HEK293 (cell line): Measurements from ENCODE around the gene ETF1.

Source experiments
- YY1 ChIP-seq: fragments of 450-650 bp; formaldehyde crosslinking; IDR thresholded peaks from 2 replicates; pipeline ENCODE4 v1.5.1; 2018; ENCODE audit warnings: missing biosample characterization, missing genetic modification characterization
- ZNF274 ChIP-seq, 2 experiments: fragments of 200-500 bp in 1 of 2; fragments of 450-650 bp in 1 of 2; sonication (Bioruptor generic) in 1 of 2; formaldehyde crosslinking in 1 of 2; IDR thresholded peaks; 2 replicates each; pipeline versions ENCODE4 v1.5.1 to v1.6.1; 2014 to 2016; ENCODE audit warnings: borderline replicate concordance in 1 of 2, inconsistent platforms in 1 of 2, low read length in 1 of 2, missing biosample characterization in 1 of 2, missing genetic modification characterization in 1 of 2
- ZNF354C ChIP-seq: fragments of 450-650 bp; formaldehyde crosslinking; IDR thresholded peaks from 2 replicates; pipeline ENCODE4 v1.5.1; 2016; ENCODE audit warnings: missing biosample characterization, missing genetic modification characterization, low read depth, borderline replicate concordance
- ZNF560 ChIP-seq: fragments of 450-650 bp; formaldehyde crosslinking; IDR thresholded peaks from 2 replicates; pipeline ENCODE4 v1.5.1; 2017; ENCODE audit warnings: missing biosample characterization, missing genetic modification characterization, borderline replicate concordance
- ZNF768 ChIP-seq: fragments of 450-650 bp; formaldehyde crosslinking; IDR thresholded peaks from 2 replicates; pipeline ENCODE4 v1.5.1; 2018; ENCODE audit warnings: missing biosample characterization, mild to moderate bottlenecking, missing genetic modification characterization
- TF ChIP-seq, protein P1 (sequence below): fragments of 450-650 bp; formaldehyde crosslinking; IDR thresholded peaks from 2 replicates; pipeline ENCODE4 v1.5.1; 2017; ENCODE audit warnings: missing biosample characterization, mild to moderate bottlenecking, missing genetic modification characterization, moderate library complexity
- TF ChIP-seq, protein P2 (sequence below): fragments of 450-650 bp; formaldehyde crosslinking; IDR thresholded peaks from 2 replicates; pipeline ENCODE4 v1.5.1; 2016; ENCODE audit warnings: missing biosample characterization, missing genetic modification characterization
- TF ChIP-seq, protein P3 (sequence below): fragments of 450-650 bp; formaldehyde crosslinking; IDR thresholded peaks from 2 replicates; pipeline ENCODE4 v1.5.1; 2016; ENCODE audit warnings: missing biosample characterization, missing genetic modification characterization, low read depth
- TF ChIP-seq, protein P4 (sequence below): fragments of 450-650 bp; formaldehyde crosslinking; IDR thresholded peaks from 2 replicates; pipeline ENCODE4 v1.5.1; 2016; ENCODE audit warnings: missing biosample characterization, missing genetic modification characterization
- TF ChIP-seq, protein P5 (sequence below): fragments of 450-650 bp; formaldehyde crosslinking; IDR thresholded peaks from 2 replicates; pipeline ENCODE4 v1.5.1; 2016; ENCODE audit warnings: missing biosample characterization, missing genetic modification characterization

DNA sequence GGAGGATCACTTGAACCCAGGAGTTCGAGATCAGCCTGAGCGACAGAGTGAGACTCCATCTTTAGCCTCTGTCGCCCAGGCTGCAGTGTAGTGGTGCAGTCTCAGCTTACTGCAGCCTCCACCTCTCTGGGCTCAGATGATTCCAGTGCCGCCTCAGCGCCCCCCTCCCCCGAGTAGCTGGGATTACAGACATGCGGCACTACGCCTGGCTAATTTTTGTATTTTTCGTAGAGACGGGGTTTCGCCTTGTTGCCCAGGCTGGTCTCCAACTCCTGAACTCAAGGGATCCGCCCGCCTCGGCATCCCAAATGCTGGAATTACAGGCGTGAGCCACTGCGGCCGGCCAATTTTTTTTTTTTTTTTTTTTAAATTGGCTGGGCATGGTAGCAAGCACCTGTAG lies 34.4 kb upstream of the ETF1 start:
- TF ChIP-seq, protein P1, sequence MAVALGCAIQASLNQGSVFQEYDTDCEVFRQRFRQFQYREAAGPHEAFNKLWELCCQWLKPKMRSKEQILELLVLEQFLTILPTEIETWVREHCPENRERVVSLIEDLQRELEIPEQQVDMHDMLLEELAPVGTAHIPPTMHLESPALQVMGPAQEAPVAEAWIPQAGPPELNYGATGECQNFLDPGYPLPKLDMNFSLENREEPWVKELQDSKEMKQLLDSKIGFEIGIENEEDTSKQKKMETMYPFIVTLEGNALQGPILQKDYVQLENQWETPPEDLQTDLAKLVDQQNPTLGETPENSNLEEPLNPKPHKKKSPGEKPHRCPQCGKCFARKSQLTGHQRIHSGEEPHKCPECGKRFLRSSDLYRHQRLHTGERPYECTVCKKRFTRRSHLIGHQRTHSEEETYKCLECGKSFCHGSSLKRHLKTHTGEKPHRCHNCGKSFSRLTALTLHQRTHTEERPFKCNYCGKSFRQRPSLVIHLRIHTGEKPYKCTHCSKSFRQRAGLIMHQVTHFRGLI (tag by site-specific recombination): no peak
- TF ChIP-seq, protein P2, sequence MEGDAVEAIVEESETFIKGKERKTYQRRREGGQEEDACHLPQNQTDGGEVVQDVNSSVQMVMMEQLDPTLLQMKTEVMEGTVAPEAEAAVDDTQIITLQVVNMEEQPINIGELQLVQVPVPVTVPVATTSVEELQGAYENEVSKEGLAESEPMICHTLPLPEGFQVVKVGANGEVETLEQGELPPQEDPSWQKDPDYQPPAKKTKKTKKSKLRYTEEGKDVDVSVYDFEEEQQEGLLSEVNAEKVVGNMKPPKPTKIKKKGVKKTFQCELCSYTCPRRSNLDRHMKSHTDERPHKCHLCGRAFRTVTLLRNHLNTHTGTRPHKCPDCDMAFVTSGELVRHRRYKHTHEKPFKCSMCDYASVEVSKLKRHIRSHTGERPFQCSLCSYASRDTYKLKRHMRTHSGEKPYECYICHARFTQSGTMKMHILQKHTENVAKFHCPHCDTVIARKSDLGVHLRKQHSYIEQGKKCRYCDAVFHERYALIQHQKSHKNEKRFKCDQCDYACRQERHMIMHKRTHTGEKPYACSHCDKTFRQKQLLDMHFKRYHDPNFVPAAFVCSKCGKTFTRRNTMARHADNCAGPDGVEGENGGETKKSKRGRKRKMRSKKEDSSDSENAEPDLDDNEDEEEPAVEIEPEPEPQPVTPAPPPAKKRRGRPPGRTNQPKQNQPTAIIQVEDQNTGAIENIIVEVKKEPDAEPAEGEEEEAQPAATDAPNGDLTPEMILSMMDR: no peak
- TF ChIP-seq ZNF354C (tag by site-specific recombination): no peak
- TF ChIP-seq, protein P3, sequence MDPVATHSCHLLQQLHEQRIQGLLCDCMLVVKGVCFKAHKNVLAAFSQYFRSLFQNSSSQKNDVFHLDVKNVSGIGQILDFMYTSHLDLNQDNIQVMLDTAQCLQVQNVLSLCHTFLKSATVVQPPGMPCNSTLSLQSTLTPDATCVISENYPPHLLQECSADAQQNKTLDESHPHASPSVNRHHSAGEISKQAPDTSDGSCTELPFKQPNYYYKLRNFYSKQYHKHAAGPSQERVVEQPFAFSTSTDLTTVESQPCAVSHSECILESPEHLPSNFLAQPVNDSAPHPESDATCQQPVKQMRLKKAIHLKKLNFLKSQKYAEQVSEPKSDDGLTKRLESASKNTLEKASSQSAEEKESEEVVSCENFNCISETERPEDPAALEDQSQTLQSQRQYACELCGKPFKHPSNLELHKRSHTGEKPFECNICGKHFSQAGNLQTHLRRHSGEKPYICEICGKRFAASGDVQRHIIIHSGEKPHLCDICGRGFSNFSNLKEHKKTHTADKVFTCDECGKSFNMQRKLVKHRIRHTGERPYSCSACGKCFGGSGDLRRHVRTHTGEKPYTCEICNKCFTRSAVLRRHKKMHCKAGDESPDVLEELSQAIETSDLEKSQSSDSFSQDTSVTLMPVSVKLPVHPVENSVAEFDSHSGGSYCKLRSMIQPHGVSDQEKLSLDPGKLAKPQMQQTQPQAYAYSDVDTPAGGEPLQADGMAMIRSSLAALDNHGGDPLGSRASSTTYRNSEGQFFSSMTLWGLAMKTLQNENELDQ (tag by site-specific recombination): no peak
- TF ChIP-seq ZNF768 (tag by site-specific recombination): no peak
- TF ChIP-seq, protein P4, sequence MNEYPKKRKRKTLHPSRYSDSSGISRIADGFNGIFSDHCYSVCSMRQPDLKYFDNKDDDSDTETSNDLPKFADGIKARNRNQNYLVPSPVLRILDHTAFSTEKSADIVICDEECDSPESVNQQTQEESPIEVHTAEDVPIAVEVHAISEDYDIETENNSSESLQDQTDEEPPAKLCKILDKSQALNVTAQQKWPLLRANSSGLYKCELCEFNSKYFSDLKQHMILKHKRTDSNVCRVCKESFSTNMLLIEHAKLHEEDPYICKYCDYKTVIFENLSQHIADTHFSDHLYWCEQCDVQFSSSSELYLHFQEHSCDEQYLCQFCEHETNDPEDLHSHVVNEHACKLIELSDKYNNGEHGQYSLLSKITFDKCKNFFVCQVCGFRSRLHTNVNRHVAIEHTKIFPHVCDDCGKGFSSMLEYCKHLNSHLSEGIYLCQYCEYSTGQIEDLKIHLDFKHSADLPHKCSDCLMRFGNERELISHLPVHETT (tag by site-specific recombination): no peak
- TF ChIP-seq YY1: no peak
- no peak for TF ChIP-seq ZNF274 (IDR thresholded peaks at IDR 0.05; ENCODE audit: low read length)
- no peak for TF ChIP-seq ZNF274 (tag by site-specific recombination; IDR thresholded peaks at IDR 0.05; ENCODE audit: borderline replicate concordance)
- TF ChIP-seq ZNF560 (tag by site-specific recombination): no peak
- TF ChIP-seq, protein P5, sequence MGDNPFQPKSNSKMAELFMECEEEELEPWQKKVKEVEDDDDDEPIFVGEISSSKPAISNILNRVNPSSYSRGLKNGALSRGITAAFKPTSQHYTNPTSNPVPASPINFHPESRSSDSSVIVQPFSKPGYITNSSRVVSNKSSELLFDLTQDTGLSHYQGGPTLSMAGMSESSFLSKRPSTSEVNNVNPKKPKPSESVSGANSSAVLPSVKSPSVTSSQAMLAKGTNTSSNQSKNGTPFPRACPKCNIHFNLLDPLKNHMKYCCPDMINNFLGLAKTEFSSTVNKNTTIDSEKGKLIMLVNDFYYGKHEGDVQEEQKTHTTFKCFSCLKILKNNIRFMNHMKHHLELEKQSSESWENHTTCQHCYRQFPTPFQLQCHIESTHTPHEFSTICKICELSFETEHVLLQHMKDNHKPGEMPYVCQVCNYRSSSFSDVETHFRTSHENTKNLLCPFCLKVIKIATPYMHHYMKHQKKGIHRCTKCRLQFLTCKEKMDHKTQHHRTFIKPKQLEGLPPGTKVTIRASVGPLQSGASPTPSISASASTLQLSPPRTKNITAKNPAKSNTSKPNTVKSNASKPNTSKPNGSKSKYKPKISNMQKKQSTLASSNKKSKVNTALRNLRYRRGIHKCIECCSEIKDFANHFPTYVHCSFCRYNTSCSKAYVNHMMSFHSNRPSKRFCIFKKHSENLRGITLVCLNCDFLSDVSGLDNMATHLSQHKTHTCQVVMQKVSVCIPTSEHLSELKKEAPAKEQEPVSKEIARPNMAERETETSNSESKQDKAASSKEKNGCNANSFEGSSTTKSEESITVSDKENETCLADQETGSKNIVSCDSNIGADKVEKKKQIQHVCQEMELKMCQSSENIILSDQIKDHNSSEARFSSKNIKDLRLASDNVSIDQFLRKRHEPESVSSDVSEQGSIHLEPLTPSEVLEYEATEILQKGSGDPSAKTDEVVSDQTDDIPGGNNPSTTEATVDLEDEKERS: no peak
